ENCODE measurements around the gene ARMH1.
"Not testable (repeated sequence)": the region's sequence is repeated elsewhere in the genome, so short reads cannot be mapped to it uniquely, and the experiment has no call there.

Gene ARMH1

DNA sequence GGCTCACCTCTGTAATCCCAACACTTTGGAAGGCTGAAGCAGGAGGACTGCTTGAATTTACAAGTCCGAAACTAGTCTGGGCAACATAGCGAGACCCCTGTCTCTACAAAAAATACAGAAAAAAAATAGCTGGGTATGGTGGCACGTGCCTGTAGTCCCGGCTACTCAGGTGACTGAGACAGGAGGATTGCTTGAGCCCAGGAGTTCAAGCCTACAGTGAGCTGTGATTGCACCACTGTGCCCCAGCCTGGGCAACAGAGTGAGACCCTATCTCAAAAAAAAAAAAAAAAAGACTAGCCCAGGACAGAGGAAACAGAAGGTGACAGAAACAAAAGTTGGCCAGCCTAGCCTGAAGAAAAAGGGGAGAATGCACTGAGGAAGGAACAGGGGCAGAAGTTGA is 21.2 kb downstream of the ARMH1 start:
- DNase-seq = no peak

DNA sequence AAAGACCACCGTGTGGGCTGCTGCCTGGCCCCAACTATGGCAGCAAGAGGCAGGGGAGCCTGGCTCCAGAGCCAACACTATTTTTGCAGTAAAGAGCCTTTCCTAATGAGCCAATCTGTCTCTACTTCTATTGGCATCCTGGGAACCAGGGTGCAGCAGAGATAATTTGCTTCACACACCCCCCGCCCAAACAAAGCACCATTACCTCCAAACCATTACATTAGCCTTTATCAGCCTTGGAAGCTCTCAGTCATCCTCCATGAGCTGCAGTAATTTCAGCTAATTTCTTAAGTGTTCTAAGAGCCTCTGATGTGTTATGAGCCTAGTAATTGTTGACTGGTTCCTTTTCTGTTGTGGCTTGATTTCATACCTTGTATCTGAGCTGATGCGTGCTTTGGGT is 21.6 kb downstream of the ARMH1 start:
- DNase-seq = no peak

DNA sequence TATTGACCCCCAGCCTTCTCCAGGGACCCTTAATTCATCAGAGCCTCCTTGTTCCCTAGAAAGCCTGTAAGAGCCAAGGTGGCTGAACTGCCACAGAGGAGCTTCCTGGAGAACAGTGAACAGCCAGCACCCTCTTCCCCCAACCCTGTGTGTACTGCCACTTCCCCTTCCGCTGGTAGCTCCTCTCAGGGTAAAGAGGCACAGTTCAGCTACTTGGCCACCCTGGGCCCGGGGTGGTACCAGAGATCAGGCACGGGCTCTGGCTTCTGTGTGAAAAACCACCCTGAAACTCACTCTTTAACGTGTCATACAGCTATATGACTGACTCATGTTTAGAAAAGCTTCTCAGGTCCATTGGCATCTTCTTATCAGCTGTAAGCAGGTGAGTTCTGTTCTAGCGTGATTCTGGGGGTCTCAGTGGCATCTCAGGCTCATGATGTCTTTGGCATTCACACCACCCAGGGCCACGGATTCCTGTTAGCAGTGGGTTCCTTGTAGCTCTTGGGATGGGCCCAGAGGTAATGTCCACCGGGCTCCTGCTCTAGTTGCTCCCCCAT is 22.4 kb downstream of the ARMH1 start:
- peak in 1 of 2 donors; percentile 12 for DNase-seq

DNA sequence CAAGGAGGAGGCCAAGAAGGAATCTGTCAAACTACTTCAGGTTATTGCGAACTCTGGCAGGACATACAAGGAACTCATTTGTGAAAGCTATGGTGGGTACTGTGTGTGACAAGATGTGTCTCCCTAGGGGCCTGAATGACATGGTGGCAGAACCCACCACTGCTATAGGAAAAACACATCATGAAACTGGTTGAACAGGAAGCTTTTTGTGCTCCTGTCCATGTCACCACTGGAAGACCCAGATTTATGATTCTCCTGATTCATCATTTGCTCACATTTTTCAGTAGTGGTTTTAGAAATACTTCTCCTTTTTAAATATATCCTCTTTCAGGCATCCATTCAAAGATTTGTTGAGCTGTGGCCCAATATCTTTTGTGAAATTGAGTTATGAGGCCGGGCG is 23.6 kb downstream of the ARMH1 start:
- peak in 1 of 2 donors; percentile 84 for DNase-seq

DNA sequence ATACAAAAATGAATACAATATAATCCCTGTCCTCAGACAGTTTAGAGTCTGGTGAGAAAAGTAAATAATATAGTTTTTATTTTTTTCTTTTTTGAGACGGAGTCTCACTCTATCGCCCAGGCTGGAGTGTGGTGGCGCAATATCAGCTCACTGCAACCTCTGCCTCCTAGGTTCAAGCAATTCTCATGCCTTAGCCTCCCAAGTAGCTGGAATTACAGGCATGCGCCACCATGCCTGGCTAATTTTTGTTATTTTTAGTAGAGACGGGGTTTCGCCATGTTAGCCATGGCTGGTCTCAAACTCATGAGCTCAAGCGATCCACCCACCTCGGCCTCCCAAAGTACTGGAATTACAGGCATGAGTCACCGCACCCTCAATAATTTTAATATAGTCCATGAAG is 24.9 kb downstream of the ARMH1 start:
- not testable (repeated sequence) for DNase-seq

DNA sequence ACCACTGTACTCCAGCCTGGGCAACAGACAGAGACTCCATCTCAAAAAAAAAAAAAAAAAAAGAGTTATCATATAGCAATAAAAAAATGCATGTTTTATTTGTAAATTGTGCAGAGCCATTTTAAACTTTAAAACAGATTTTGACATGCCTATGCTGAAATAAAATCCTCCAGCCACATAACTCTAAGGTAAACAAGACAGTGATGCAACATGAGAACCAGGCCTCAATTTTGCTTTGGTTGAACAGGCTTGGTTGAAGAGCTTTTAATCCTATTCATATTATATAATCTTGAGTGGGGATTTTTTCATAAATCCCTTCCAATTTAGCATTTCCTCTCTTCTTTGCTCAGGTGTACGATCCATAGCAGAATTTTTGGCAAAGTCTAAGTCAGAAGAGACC is 26.1 kb downstream of the ARMH1 start:
- no peak for DNase-seq

DNA sequence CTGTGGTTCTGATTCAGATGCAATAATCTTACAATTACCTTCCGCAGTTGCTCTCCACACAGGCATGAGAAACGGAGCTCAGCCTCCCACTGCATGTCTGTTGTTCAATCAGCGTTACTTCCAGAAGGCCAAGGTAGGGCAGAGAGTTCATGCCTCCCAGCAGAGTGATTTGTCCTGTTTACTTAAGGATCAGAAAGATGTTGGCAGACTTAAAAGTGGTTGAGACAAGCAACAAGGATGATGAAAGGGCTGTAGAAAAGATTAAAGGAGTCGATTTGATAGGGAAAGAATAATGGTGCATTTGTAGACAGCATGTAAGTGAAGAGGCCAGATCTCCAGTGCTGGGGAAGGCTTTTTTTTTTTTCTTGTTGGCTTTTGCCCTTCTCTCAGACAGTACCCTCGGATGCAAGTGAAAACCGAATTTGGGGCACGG is 26.6 kb downstream of the ARMH1 start:
- DNase-seq = no peak

DNA sequence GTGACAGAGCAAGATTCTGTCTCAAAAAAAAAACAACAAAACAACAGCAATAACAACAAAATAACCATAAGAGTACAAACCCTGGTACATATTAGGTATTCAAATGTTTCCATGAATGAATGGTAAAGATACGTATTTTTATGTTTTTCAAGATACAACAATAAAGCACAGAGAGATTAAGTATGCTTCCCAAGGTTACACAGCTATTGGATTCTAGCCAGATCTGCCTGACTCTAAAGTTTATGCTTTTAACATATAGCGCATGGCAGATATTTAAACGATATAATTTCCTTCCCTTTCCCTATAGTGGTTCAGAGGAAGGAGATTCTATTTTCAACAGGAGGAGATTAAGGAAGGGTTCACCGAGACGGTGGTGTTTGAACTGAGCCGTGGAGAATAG is 31.0 kb downstream of the ARMH1 start:
- no peak for DNase-seq

DNA sequence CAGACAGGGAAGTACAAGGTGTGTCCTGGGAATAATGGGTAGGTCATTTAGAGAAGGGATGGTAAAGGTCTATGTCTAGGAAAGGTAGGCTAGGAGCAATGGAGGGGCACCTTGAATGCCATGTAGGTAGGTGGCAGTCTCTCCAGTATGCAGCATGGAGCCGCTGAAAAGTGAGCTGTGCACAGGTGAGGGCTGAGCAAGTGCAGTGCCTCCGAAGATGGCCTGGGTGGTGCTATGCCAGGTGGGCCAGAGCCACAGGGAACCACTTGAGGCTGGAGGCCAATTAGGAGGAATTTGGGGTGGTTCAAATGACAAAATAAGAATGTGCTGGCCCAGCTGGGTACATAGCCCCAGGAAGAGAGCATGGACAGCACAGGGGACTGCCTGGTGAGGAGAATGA is 31.4 kb downstream of the ARMH1 start:
- no peak for DNase-seq

DNA sequence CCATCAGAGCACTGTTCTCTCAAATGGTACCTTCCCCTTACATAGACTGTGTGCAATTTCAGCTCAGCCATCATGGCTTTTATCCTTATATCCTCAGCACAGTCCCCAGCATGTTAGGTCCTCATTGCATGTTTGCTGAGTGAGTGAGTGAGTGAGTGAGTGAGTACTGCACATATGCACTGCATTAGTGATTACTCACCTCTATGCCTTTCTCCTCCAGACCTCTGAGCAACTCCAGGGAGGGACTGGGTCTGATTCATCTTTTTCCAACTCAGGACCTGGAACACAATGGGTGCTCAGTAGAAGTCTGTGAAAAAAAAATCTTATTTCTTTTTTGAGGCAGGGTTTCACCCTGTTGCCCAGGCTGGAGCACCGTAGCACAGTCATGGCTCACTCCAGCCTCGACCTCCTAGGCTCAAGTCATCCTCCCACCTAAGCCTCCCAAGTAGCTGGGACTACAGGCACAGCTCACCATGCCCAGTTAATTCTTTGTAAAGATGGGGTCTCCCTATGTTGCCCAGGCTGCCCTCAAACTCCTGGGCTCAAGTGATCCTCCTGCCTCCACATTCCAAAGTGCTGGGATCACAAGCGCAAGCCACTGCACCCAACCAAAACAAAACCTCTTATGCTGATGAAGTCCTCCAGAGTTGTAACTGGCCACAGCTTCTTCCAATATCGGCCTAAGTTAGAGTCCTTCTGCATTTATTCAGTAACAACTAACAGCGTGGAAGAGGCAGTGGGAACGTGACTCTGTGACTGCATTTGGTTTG is 32.8 kb downstream of the ARMH1 start:
- no peak for DNase-seq

DNA sequence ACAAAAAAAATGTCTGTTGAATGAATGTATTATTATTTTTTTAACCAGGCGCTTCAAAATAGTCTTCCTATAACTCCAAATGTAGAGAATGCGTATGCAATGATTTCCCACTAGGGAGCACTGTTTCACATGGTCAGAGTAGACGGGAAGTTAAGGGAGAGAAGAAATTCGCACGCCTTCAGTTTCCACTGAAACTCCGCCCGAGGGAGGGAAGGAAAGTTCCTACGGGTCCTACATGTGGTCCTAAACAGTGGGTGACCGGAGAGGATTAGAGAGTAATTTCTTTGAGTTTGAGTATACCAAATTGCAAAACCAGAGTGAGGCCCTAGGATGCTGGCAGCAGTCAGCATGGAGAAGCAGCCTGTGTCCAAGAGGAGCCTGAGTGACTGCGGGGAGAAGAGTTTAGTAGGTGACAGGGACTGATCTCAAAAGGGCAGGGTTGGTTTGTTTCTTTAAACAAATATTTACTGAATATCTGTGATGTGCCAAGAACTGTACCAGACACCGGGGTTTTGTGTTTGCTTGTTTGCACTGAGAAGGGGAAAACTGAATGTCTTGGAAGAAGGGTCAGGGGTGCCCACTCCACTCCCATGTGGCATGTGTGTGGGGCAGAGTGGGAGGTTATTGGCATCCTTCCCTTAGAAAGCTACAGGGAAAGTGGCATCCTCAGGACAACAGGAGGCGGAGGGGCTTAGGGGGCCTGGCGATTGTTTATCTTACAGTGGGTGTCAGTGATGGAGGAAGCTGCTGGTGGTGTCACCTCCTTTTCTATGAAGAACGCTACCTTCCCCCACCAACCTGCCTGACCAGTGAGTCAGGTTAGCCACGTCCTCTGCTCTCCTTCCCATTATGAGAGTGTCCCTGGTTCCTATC is 33.7 kb downstream of the ARMH1 start:
- peak in 1 of 2 donors; percentile 48 for DNase-seq

DNA sequence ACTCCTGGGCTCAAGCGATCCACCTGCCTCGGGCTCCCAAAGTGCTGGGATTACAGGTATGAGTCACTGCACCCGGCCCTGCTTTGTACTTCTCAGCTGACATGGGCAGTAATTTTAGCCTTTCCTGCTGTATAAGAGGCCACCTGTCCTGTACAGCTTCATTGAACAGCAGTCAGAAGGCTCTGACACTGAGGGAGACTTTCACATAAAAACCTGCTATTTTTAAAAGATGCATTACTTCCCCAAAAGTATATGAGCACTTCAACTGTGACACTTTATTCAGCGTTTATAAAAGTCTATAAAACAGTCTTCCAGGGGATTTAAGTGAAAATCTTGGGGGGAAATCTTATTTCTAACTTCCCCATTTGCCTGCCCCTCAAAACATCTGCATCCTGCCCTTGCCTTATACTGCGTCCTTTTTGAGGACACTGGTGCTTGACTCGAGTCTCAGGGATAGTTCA is 38.8 kb downstream of the ARMH1 start:
- DNase-seq = peak in 1 of 2 donors; percentile 75

DNA sequence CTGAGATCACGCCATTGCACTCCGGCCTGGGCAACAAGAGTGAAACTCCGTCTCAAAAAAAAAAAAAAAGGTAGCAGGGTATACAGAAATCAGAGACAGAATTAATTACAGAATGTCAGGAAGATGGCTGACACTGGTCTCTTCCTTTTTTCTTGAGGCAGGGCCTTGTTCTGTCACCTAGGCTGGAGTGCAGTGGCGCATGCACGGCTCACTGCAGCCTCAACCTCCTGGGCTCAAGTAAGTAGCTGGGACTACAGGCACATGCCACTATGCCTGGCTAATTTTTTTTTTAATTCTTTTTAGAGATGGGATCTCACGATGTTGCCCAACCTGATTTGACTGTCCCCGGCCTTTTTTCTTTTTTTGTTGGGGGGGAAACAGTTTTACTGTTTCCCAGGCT is 40.0 kb downstream of the ARMH1 start:
- no peak for DNase-seq

DNA sequence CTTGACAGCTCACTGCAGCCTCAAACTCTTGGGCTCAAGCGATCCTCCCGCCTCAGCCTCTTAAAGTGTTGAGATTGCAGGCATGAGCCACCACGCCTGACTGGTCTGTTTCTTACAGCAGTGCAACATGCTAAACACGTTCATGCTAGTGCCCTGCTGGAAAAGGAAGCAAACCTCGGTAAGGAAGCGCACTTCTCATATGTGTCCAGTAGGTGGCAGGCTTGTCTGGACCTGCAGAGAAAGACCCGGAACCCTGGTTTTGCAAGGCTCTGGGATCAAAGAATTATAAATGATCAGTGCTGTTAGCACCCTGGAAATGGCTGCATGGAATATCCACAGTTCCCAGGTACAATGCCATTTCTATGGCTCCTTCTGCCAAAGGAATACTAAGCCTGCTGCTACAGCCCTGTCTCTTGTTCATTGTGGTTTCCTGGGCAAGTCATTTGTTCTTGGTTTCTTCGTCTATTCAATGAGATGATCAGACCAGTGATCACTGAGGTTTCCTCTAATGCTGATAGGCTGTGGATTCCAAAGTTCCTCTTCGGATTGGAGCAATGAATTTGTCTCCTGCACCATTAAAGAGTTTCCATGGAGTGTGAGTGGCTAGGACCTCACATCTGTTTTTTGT is 40.5 kb downstream of the ARMH1 start:
- peak; percentile 37 to 75 for DNase-seq

DNA sequence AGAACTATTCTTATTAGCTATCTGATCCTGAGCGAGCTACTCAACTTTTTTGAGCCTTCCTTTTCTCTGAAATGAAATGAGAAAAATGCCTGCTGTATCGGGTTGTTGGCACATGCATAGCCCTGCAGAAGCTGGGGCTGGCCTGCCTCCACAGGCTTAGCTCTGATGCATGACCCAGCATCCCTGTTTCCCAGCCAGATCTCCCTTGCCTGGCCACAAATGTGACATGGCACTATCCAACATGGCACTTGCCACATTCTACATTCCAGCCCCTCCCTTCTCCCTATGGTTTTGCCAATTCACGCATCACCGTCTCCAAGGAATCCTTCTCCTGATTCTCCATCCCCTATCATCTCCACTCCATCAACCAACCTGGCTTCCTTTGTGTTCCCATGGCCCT is 42.6 kb downstream of the ARMH1 start:
- no peak for DNase-seq

DNA sequence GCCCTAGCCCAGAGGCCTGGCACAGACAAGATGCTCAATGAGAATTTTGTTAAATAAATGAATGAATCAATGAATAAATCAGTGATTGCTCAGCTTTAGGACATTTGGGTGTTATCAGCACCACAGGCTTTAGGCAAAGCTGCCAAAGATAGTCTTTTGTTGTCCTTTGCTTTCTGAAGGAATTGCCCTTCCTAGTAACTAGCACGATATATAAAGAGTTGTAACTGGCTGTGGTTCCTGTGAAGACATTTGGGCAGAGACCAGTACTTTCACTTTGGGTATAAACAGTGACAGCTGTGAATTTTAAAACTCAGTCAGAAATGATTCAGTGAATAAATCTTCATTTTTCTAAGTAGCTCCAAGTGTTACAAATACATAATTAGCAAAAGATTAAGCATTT is 43.1 kb downstream of the ARMH1 start:
- DNase-seq = peak in 1 of 2 donors; percentile 3

DNA sequence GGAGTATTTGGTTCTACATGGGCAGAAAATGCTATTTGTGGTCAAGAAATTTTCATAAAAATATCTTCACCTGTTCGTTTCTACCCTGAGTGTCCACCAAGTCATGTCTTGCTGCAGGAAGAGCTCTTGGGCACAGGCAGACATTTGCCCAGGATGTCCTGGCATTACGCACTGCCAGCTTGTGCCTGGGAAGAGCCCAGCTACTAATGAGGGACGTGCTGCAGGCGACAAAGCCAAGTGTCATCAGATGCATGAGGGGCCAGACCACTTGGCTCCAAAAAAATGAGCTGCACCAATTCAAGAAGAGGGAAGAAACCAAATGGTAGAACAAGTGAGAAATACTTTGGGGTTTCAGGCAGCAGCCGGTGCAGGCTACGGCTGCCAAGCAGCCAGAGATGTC is 43.6 kb downstream of the ARMH1 start:
- no peak for DNase-seq

DNA sequence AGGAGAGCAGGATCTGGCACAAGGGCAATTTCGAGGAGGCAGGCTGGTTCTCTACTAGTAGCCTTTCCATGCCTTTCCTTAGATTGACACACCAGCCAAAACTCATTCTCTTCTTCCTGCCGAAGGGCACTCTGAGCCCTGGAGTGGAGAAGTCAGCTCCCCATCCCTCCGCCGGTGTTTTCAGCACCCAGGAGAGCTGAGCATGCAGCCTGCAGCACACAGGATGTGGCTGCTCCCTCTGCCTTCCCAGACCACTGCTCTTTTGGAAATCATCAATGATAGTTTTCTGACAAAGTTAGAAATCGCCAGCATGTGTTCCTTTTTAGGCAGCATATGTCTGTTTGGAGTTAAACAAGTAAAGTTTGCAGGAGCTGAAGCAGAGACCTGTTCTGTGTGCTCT is 44.8 kb downstream of the ARMH1 start:
- no peak for DNase-seq

DNA sequence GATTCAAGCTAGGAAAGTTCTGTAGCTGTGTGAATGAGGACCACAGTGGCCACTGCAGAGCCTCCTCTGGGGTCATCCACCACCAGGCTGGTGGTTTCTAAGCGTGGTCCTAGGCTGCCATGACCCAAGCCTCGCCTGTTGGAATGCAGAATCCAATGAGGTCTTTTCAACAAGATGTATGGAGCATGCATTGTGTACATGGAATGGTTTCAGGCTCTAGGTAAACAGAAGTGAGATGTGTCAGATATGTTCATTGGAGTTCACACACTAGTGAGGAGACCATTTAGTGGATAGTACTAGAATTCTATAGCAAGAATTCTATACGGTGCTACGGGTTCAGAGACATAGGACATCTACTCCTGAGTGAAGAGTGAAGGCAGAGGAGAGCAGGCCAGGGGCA is 45.8 kb downstream of the ARMH1 start:
- no peak for DNase-seq

DNA sequence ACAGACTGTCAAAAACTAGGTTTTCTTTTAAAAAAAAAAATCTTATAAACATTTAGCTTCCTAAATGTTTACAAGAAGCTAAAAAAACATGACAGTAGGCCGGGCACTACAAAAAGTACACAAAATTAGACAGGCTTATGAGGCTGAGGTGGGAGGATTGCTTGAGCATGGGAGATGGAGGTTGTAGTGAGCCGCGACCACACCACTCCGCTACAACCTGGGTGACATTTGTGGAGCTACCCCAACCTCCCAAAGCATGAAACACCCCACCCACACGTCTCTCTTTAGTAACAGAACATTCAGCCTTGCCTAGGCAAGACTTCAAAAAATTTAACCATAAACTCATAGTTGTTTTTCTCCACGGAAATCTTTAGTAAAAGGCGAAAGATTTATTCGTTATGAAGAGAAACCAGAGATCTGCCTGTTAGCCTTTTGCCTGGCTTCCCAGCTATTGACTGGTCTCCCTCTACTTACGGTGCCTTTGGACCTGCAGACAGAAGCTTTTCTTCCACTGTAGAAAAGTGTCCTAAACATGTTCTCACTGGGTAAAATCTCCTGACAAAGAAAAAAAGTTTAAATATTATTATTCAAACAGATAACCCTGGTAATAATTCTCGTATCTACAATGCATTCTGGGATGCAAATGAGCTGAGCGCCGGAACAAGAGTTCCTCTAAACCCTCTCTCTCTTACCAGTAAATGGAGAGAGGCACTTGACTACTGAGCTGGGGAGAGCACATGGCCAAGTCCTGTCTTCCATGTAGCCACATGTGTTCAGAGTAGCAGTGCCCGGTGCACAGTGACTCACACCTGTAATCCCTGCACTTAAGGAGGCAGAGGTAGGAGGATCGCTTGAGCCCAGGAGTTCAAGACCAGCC is 47.2 kb downstream of the ARMH1 start:
- peak; percentile 24 to 58 for DNase-seq

DNA sequence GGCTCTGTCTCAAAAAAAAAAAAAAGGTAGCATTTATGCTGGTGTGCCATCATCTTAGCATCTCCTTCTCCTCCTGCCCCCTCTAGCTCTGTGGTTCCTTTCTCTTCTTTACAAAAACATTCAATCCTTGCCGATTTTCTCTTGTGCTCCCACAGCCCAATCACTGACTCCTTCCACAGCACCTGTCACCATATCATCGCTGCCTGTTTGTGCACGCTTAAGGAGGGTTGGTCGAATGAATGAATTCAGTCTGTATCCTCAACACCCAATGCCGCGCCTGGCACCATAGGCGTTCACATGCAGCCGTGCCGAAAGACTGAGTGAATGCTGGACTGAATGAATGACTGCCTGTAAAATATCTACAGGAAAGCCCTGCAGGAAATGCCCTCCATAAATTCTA is 48.5 kb downstream of the ARMH1 start:
- DNase-seq = no peak

Measured in bone marrow (tissue), 2 donors.